ENCODE measurements around the gene C11orf16. TPM values are rescaled to one million over a fixed set of nuclear protein-coding genes. Genes with fewer than 3 reads are reported as not detected.

Gene C11orf16
- total and polyA plus RNA-seq, 9 of the 15 experiments (the other 6 are each of a cell fraction or from before 2014, with no cell fraction given), result not detected

DNA sequence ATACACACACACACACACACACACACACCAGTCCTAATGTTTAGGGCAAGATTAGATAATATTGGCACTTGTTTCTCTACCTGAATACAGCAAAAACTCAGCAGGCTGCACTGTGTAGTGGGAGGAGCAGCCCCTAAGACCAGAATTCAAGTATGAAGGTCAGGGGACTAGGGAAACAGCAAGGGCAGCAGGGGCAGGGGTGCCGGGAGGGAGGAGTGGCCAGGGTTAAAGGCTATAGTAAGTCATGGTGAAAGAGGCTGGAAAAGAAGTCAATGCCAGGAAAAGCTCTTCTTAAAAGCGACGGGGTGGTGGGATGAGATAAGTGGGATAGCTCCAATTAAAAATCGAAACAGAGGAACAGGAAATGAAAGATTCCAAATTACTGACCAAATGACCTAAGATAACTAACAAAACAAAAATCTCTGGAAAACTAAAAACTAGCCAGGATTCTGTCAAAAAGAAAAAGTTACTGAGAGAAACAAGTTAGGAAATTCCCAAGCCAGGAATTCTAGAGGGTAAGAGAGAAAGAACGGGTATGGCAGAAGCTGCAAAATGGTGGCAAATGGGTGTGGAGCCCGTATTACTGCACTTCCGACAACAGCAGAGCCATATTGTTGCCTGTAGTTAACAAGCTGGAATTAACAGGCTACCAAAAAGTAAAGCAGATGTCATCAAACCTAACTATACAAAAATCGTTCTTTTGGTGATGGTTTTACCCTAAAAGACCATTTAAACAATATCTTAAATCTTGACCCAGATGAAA, 8.8 kb upstream of the C11orf16 start (continued):
- TF ChIP-seq, protein P1, sequence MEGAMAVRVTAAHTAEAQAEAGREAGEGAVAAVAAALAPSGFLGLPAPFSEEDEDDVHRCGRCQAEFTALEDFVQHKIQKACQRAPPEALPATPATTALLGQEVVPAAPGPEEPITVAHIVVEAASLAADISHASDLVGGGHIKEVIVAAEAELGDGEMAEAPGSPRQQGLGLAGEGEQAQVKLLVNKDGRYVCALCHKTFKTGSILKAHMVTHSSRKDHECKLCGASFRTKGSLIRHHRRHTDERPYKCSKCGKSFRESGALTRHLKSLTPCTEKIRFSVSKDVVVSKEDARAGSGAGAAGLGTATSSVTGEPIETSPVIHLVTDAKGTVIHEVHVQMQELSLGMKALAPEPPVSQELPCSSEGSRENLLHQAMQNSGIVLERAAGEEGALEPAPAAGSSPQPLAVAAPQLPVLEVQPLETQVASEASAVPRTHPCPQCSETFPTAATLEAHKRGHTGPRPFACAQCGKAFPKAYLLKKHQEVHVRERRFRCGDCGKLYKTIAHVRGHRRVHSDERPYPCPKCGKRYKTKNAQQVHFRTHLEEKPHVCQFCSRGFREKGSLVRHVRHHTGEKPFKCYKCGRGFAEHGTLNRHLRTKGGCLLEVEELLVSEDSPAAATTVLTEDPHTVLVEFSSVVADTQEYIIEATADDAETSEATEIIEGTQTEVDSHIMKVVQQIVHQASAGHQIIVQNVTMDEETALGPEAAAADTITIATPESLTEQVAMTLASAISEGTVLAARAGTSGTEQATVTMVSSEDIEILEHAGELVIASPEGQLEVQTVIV (CRISPR knock-in tag; IDR thresholded peaks at IDR 0.05; ENCODE audit: borderline replicate concordance), result no peak
- TF ChIP-seq, protein P2, sequence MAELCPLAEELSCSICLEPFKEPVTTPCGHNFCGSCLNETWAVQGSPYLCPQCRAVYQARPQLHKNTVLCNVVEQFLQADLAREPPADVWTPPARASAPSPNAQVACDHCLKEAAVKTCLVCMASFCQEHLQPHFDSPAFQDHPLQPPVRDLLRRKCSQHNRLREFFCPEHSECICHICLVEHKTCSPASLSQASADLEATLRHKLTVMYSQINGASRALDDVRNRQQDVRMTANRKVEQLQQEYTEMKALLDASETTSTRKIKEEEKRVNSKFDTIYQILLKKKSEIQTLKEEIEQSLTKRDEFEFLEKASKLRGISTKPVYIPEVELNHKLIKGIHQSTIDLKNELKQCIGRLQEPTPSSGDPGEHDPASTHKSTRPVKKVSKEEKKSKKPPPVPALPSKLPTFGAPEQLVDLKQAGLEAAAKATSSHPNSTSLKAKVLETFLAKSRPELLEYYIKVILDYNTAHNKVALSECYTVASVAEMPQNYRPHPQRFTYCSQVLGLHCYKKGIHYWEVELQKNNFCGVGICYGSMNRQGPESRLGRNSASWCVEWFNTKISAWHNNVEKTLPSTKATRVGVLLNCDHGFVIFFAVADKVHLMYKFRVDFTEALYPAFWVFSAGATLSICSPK (IDR thresholded peaks at IDR 0.05; ENCODE audit: borderline replicate concordance), result no peak
- TF ChIP-seq BACH1 (tag; IDR thresholded peaks at IDR 0.05), result no peak
- TF ChIP-seq CTCF (IDR thresholded peaks at IDR 0.05 in 2 of 3, conservative IDR thresholded peaks at IDR 0.05 in 1 of 3; ENCODE audit: insufficient read depth in 2 of 3, low read depth in 1 of 3, low read length in 3 of 3), result no peak
- TF ChIP-seq HDAC3 (IDR thresholded peaks at IDR 0.05; ENCODE audit: borderline replicate concordance, partially characterized antibody), result no peak
- TF ChIP-seq ELF1 (tag; IDR thresholded peaks at IDR 0.05), result 0 out of 2 replicates have a peak, but pooled peaks have one; percentile 25
- TF ChIP-seq ZFX (CRISPR knock-in tag; IDR thresholded peaks at IDR 0.05), result no peak
- TF ChIP-seq FOXK2 (conservative IDR thresholded peaks at IDR 0.05 in 1 of 2, IDR thresholded peaks at IDR 0.05 in 1 of 2; ENCODE audit: low read depth in 2 of 2), result no peak
- TF ChIP-seq ZNF134 (CRISPR knock-in tag; conservative IDR thresholded peaks at IDR 0.05), result no peak
- TF ChIP-seq YY1 (IDR thresholded peaks at IDR 0.05; ENCODE audit: borderline replicate concordance in 1 of 3, control insufficient read depth in 1 of 3, extremely low read depth in 1 of 3, insufficient read depth in 3 of 3, insufficient read length in 1 of 3, insufficient replicate concordance in 2 of 3, low read depth in 1 of 3, low read length in 2 of 3), result peak in 1 of 3 experiments; percentile 73
- TF ChIP-seq BRF1 (IDR thresholded peaks at IDR 0.05; ENCODE audit: borderline replicate concordance, extremely low read depth, insufficient read length), result no peak
- no peak for TF ChIP-seq SNIP1 (IDR thresholded peaks at IDR 0.05; ENCODE audit: low read depth)
- 0 out of 2 replicates have a peak, but pooled peaks have one; percentile 26 for TF ChIP-seq GABPA (tag; conservative IDR thresholded peaks at IDR 0.05; ENCODE audit: low read depth)
- TF ChIP-seq, protein P3, sequence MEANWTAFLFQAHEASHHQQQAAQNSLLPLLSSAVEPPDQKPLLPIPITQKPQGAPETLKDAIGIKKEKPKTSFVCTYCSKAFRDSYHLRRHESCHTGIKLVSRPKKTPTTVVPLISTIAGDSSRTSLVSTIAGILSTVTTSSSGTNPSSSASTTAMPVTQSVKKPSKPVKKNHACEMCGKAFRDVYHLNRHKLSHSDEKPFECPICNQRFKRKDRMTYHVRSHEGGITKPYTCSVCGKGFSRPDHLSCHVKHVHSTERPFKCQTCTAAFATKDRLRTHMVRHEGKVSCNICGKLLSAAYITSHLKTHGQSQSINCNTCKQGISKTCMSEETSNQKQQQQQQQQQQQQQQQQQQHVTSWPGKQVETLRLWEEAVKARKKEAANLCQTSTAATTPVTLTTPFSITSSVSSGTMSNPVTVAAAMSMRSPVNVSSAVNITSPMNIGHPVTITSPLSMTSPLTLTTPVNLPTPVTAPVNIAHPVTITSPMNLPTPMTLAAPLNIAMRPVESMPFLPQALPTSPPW (CRISPR knock-in tag; IDR thresholded peaks at IDR 0.05), result no peak
- no peak for TF ChIP-seq SOX6 (IDR thresholded peaks at IDR 0.05)
- TF ChIP-seq GTF2F1 (IDR thresholded peaks at IDR 0.05; ENCODE audit: low read depth, low read length), result no peak
- 0 out of 2 replicates have a peak, but pooled peaks have one; percentile 42 for TF ChIP-seq EHMT2 (IDR thresholded peaks at IDR 0.05)
- no peak for TF ChIP-seq KLF1 (tag; IDR thresholded peaks at IDR 0.05)

Data from K562 (cell line).